Upper lobe of left lung (tissue), 4 donors: ENCODE measurements around the gene TPPP.

Experiments used
- POLR2A ChIP-seq, 4 donors: fragments of 450-650 bp; IDR thresholded peaks; one replicate each; pipeline ENCODE4 v1.5.1; 2016 to 2017; ENCODE audit warnings: antibody characterized with exemption in 4 of 4, mild to moderate bottlenecking in 2 of 4
- POLR2AphosphoS5 ChIP-seq, 2 donors: sonication (generic); formaldehyde crosslinking; IDR thresholded peaks; one replicate each; pipeline ENCODE4 v1.5.1; 2017; ENCODE audit warnings: antibody characterized with exemption in 2 of 2
- TF ChIP-seq, protein P1 (sequence below), 6 experiments: fragments of 450-650 bp in 4 of 6; fragments of 200-600 bp in 2 of 6; sonication (generic) in 2 of 6; IDR thresholded peaks; one replicate each; pipeline ENCODE4 v1.5.1; 2016 to 2019; ENCODE audit warnings: antibody characterized with exemption in 6 of 6

DNA sequence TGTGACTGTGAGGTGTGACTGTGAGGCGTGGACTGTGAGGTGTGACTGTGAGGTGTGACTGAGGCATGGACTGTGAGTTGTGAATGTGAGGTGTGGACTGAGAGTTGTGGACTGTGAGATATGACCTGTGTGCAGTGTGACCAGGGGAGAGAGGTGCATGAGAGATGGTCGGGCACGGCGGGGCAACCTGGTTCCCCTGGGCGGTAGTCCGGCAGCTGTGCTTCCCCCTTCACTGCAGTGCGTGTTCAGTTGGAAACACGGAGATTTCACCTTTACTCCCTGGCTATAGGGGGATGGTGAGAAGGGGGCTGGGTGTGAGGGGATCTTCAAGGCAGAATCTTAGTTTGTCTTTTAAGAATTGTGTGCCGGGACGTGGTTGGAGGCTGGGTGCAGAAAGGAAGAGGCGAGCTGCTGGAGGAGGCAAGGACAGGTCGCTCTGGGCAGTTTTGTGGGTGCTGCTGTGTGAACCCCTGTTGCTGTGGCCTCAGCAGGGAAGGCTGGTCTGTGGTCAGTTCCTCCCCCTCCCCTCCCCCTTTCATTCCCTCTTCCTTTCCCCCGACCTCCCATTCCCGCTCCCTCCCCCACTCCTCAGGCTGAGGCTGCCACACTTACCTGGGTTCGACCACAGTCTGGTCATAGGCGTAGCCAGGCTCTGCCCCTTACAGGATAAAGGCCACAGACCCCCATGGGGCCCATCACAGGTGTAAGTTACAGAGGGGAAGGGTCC, 41.7 kb downstream of the TPPP start:
- TF ChIP-seq, protein P1, sequence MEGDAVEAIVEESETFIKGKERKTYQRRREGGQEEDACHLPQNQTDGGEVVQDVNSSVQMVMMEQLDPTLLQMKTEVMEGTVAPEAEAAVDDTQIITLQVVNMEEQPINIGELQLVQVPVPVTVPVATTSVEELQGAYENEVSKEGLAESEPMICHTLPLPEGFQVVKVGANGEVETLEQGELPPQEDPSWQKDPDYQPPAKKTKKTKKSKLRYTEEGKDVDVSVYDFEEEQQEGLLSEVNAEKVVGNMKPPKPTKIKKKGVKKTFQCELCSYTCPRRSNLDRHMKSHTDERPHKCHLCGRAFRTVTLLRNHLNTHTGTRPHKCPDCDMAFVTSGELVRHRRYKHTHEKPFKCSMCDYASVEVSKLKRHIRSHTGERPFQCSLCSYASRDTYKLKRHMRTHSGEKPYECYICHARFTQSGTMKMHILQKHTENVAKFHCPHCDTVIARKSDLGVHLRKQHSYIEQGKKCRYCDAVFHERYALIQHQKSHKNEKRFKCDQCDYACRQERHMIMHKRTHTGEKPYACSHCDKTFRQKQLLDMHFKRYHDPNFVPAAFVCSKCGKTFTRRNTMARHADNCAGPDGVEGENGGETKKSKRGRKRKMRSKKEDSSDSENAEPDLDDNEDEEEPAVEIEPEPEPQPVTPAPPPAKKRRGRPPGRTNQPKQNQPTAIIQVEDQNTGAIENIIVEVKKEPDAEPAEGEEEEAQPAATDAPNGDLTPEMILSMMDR (IDR thresholded peaks at IDR 0.05) = no peak
- TF ChIP-seq POLR2AphosphoS5 (IDR thresholded peaks at IDR 0.05) = no peak
- no peak for TF ChIP-seq POLR2A (IDR thresholded peaks at IDR 0.05)
